CD4-positive, alpha-beta memory T cell (primary cell): ENCODE measurements around the gene RCCD1. TPM values are rescaled to one million over a fixed set of nuclear protein-coding genes. Genes with fewer than 3 reads are reported as not detected.

Source experiments
- CTCF ChIA-PET: fragments of 350-600 bp; sonication (Branson Sonifier 250); formaldehyde crosslinking; loops from one replicate; lab custom pipeline; 2021; ENCODE audit warnings: inconsistent platforms; ENCODE audit not compliant: partially characterized antibody; lab: Charles Lee
- POLR2A ChIA-PET: fragments of 350-600 bp; sonication (Branson Sonifier 250); formaldehyde crosslinking; loops from one replicate; lab custom pipeline; 2021; ENCODE audit not compliant: partially characterized antibody; lab: Charles Lee
- DNase-seq, 5 donors: peaks; one replicate each; pipeline versions ENCODE4 v3.0.0 to v3.0.0-alpha.2; 2020 to 2022; ENCODE audit warnings: mixed read lengths in 1 of 5
- H3K27ac ChIP-seq: one replicate; pipeline ENCODE4 v1.7.0; 2013; ENCODE audit warnings: low read depth, low read length
- H3K27me3 ChIP-seq: 2 replicates; pipeline ENCODE4 v1.7.0; 2013; ENCODE audit warnings: mild to moderate bottlenecking, low read length, moderate library complexity; ENCODE audit not compliant: insufficient read depth
- H3K36me3 ChIP-seq: 2 replicates; pipeline ENCODE4 v1.7.0; 2013; ENCODE audit warnings: mild to moderate bottlenecking, low read length, moderate library complexity; ENCODE audit not compliant: insufficient read depth
- H3K4me1 ChIP-seq: 2 replicates; pipeline ENCODE4 v1.7.0; 2013; ENCODE audit warnings: mild to moderate bottlenecking, low read length, moderate library complexity; ENCODE audit not compliant: insufficient read depth
- H3K4me3 ChIP-seq, 2 donors: one replicate each; pipeline ENCODE4 v1.7.0; 2013; ENCODE audit warnings: low read length in 2 of 2, mild to moderate bottlenecking in 1 of 2
- H3K9me3 ChIP-seq, 2 donors: one replicate each; pipeline ENCODE4 v1.7.0; 2013; ENCODE audit warnings: low read length in 2 of 2, control low read depth in 1 of 2; ENCODE audit not compliant: control insufficient read depth in 1 of 2
- H3K27ac Mint-ChIP-seq, 7 donors: one replicate each; pipeline ENCODE4 v1.8.0; 2020 to 2021; ENCODE audit warnings: mixed read lengths in 7 of 7, mild to moderate bottlenecking in 6 of 7, inconsistent platforms in 3 of 7, moderate library complexity in 3 of 7
- H3K27me3 Mint-ChIP-seq, 2 donors: one replicate each; pipeline ENCODE4 v1.8.0; 2020 to 2021; ENCODE audit warnings: mixed read lengths in 2 of 2
- H3K36me3 Mint-ChIP-seq, 2 donors: one replicate each; pipeline ENCODE4 v1.8.0; 2020 to 2021; ENCODE audit warnings: mixed read lengths in 2 of 2, inconsistent platforms in 1 of 2, mild to moderate bottlenecking in 1 of 2
- H3K4me1 Mint-ChIP-seq, 4 donors: one replicate each; pipeline ENCODE4 v1.8.0; 2020 to 2021; ENCODE audit warnings: mixed read lengths in 4 of 4, mild to moderate bottlenecking in 1 of 4
- H3K4me3 Mint-ChIP-seq, 8 donors: one replicate each; pipeline ENCODE4 v1.8.0; 2020 to 2021; ENCODE audit warnings: mixed read lengths in 8 of 8, mild to moderate bottlenecking in 7 of 8, moderate library complexity in 6 of 8, inconsistent platforms in 3 of 8
- H3K9me3 Mint-ChIP-seq, 8 donors: one replicate each; pipeline ENCODE4 v1.8.0; 2020 to 2021; ENCODE audit warnings: mixed read lengths in 8 of 8, mild to moderate bottlenecking in 5 of 8, inconsistent platforms in 3 of 8, moderate library complexity in 1 of 8
- intact Hi-C: fragments of 100-400 bp; cut with micrococcal nuclease; formaldehyde crosslinking; loops from one replicate; pipeline ENCODE4 v1.15.1; 2023
- polyA plus RNA-seq, 2 donors: library from polyadenylated mRNA; unstranded; fragments of 300-500 nt; fragmentation: Illumina TruSeq; gene quantifications; one replicate each; pipeline ENCODE4 v1.2.3, GENCODE V29; 2021
- total RNA-seq, 2 experiments: library from RNA; stranded (reverse); gene quantifications; one replicate each; pipeline ENCODE4 v1.2.3, GENCODE V29; 2021

The RCCD1 gene
- total and polyA plus RNA-seq, 4 experiments from 2014 or later = 2.0 to 15.6 (median 9.3) TPM

- DNase-seq = peak in 1 of 5 donors; percentile 49
- peaks cover 0 to 21% of the 10 kb centered on the region in 2 donors for H3K36me3 Mint-ChIP-seq
- H3K27ac ChIP-seq = peak overlapping the region; percentile 82
- H3K27me3 Mint-ChIP-seq = no peaks in the 10 kb centered on the region
- intact Hi-C loops = loop anchor here (5.0 to 10.0 kb wide), 2 partner anchors 542 to 925 kb away; no protein-coding TSS in a partner anchor
- peaks cover 0 to 6% (median 0%) of the 10 kb centered on the region in 8 donors for H3K9me3 Mint-ChIP-seq
- H3K4me1 ChIP-seq = peaks cover 58% of the 10 kb centered on the region
- H3K4me3 Mint-ChIP-seq = peak overlapping the region in 7 of 8 donors; percentile 41 to 99 (median 94)
- H3K9me3 ChIP-seq = no peaks in the 10 kb centered on the region
- ChIA-PET POLR2A (interaction anchor here (0.9 to 10.0 kb wide), 19 partner anchors 9 to 701 kb away, joined by 3 to 315 read pairs (median 8); partner anchors contain the start of genes BLM, CIB1, GDPGP1 and IQGAP1), CTCF (interaction anchor here (1.2 to 10.3 kb wide), 24 partner anchors 11 to 699 kb away, joined by 3 to 344 read pairs (median 6); partner anchors contain the start of genes BLM, CIB1, GDPGP1 and MAN2A2)
- H3K4me1 Mint-ChIP-seq = peaks cover 35 to 77% (median 55%) of the 10 kb centered on the region in 4 donors
- H3K36me3 ChIP-seq = no peaks in the 10 kb centered on the region
- peak overlapping the region; percentile 87 to 99 (median 99) for H3K27ac Mint-ChIP-seq
- H3K4me3 ChIP-seq = peak overlapping the region; percentile 95 to 96
- no peaks in the 10 kb centered on the region for H3K27me3 ChIP-seq
Observed at GRCh38 chr15:90932660-90932991, 22.1 kb upstream of the RCCD1 start.

GRCh38 chr15:90933301-90933700 lies 21.4 kb upstream of the RCCD1 start:
- Mint-ChIP-seq H3K36me3 (peaks cover 2 to 21% of the 10 kb centered on the region in 2 donors), H3K27ac (peak overlapping the region in 5 of 7 donors; percentile 4 to 87 (median 53)), H3K9me3 (peaks cover 0 to 6% (median 0%) of the 10 kb centered on the region in 8 donors), H3K4me1 (peaks cover 35 to 75% (median 54%) of the 10 kb centered on the region in 4 donors), H3K4me3 (peak overlapping the region; percentile 13 to 98 (median 56)), H3K27me3 (no peaks in the 10 kb centered on the region)
- no peaks in the 10 kb centered on the region for H3K36me3 ChIP-seq
- intact Hi-C loops = loop anchor here (5.0 to 10.0 kb wide), 2 partner anchors 542 to 924 kb away; no protein-coding TSS in a partner anchor
- no peak overlapping the region for H3K4me3 ChIP-seq
- ChIA-PET POLR2A (interaction anchor here (0.9 to 10.0 kb wide), 12 partner anchors 11 to 700 kb away, joined by 3 to 315 read pairs (median 10); partner anchors contain the start of genes BLM, CIB1, GDPGP1 and IQGAP1), CTCF (interaction anchor here (0.6 to 10.3 kb wide), 22 partner anchors 11 to 699 kb away, joined by 3 to 344 read pairs (median 10); partner anchors contain the start of genes BLM, CIB1, GDPGP1 and MAN2A2)
- DNase-seq = no peak
- H3K27ac ChIP-seq = peak overlapping the region; percentile 82
- H3K4me1 ChIP-seq = peaks cover 58% of the 10 kb centered on the region
- no peaks in the 10 kb centered on the region for H3K9me3 ChIP-seq
- no peaks in the 10 kb centered on the region for H3K27me3 ChIP-seq

GRCh38 chr15:90934256-90934948 lies 20.3 kb upstream of the RCCD1 start:
- CTCF ChIA-PET = interaction anchor here (0.6 to 10.3 kb wide), 27 partner anchors 9 to 669 kb away, joined by 3 to 344 read pairs (median 5); partner anchors contain the start of genes BLM, MAN2A2, NGRN and RCCD1
- H3K36me3 ChIP-seq = peaks cover 4% of the 10 kb centered on the region
- peaks cover 0 to 6% (median 0%) of the 10 kb centered on the region in 8 donors for H3K9me3 Mint-ChIP-seq
- POLR2A ChIA-PET = interaction anchor here (0.7 to 10.0 kb wide), 16 partner anchors 8 to 701 kb away, joined by 3 to 315 read pairs (median 6); partner anchors contain the start of genes BLM, CIB1, GDPGP1 and IQGAP1
- peak overlapping the region; percentile 87 to 99 (median 97) for H3K27ac Mint-ChIP-seq
- H3K4me1 ChIP-seq = peaks cover 52% of the 10 kb centered on the region
- peak overlapping the region; percentile 72 for H3K27ac ChIP-seq
- H3K4me1 Mint-ChIP-seq = peaks cover 32 to 69% (median 50%) of the 10 kb centered on the region in 4 donors
- intact Hi-C loops = loop anchor here (1.0 to 10.0 kb wide), 6 partner anchors 32 to 923 kb away; partner anchors contain the start of genes BLM and VPS33B
- H3K9me3 ChIP-seq = no peaks in the 10 kb centered on the region
- peaks cover 3 to 21% of the 10 kb centered on the region in 2 donors for H3K36me3 Mint-ChIP-seq
- H3K27me3 Mint-ChIP-seq = no peaks in the 10 kb centered on the region
- peak overlapping the region; percentile 89 to 97 (median 91) for H3K4me3 Mint-ChIP-seq
- no peaks in the 10 kb centered on the region for H3K27me3 ChIP-seq
- H3K4me3 ChIP-seq = peak overlapping the region; percentile 53 to 91
- DNase-seq = peak; percentile 82 to 89 (median 84)

GRCh38 chr15:90934949-90935751 lies 19.5 kb upstream of the RCCD1 start, which contains the start of gene UNC45A:
UNC45A (plus strand) TSS chr15:90935285; CDS start chr15:90935325, 40 bp downstream.
- H3K27me3 ChIP-seq = no peaks in the 10 kb centered on the region
- ChIA-PET POLR2A (interaction anchor here (0.7 to 10.0 kb wide), 22 partner anchors 9 to 702 kb away, joined by 3 to 315 read pairs (median 6); partner anchors contain the start of genes BLM, CIB1, GDPGP1 and IQGAP1), CTCF (interaction anchor here (0.6 to 10.3 kb wide), 25 partner anchors 9 to 674 kb away, joined by 3 to 344 read pairs (median 5); partner anchors contain the start of genes BLM, MAN2A2, NGRN and RCCD1)
- peak within 1 kb of the TSS; percentile 53 to 91 for H3K4me3 ChIP-seq
- DNase-seq = peak; percentile 94 to 96 (median 96)
- Mint-ChIP-seq H3K27ac (peak within 1 kb of the TSS; percentile 87 to 99 (median 97)), H3K36me3 (peaks cover 8 to 23% of the 10 kb centered on the region in 2 donors), H3K4me1 (peaks cover 29 to 61% (median 44%) of the 10 kb centered on the region in 4 donors), H3K9me3 (peaks cover 0 to 6% (median 0%) of the 10 kb centered on the region in 8 donors), H3K27me3 (no peaks in the 10 kb centered on the region), H3K4me3 (peak within 1 kb of the TSS; percentile 89 to 97 (median 91))
- no peaks in the 10 kb centered on the region for H3K9me3 ChIP-seq
- H3K36me3 ChIP-seq = peaks cover 12% of the 10 kb centered on the region
- intact Hi-C loops = loop anchor here (1.0 to 10.0 kb wide), 8 partner anchors 20 to 922 kb away; partner anchors contain the start of genes BLM, PRC1 and VPS33B
- H3K4me1 ChIP-seq = peaks cover 49% of the 10 kb centered on the region
- H3K27ac ChIP-seq = peak within 1 kb of the TSS; percentile 72

GRCh38 chr15:90936823-90937222 lies 17.9 kb upstream of the RCCD1 start:
- Histone ChIP-seq H3K36me3 (peaks cover 25% of the 10 kb centered on the region), H3K27me3 (no peaks in the 10 kb centered on the region), H3K27ac (no peak overlapping the region), H3K9me3 (no peaks in the 10 kb centered on the region), H3K4me1 (peaks cover 36% of the 10 kb centered on the region), H3K4me3 (no peak overlapping the region)
- intact Hi-C loops = loop anchor here (10.0 kb wide), 1 partner anchor 538 kb away; no protein-coding TSS in a partner anchor
- POLR2A ChIA-PET = interaction anchor here (0.7 to 10.0 kb wide), 4 partner anchors 17 to 85 kb away, joined by 3 to 315 read pairs (median 70); partner anchors contain the start of genes MAN2A2, PRC1, RCCD1 and VPS33B
- H3K27me3 Mint-ChIP-seq = no peaks in the 10 kb centered on the region
- H3K4me3 Mint-ChIP-seq = peak overlapping the region; percentile 62 to 97 (median 90)
- H3K9me3 Mint-ChIP-seq = peaks cover 0 to 6% (median 0%) of the 10 kb centered on the region in 8 donors
- DNase-seq = no peak
- H3K27ac Mint-ChIP-seq = peak overlapping the region in 5 of 7 donors; percentile 52 to 87 (median 70)
- H3K36me3 Mint-ChIP-seq = peaks cover 19 to 30% of the 10 kb centered on the region in 2 donors
- CTCF ChIA-PET = interaction anchor here (8.8 to 10.3 kb wide), 2 partner anchors 20 to 33 kb away, joined by 155 to 344 read pairs; partner anchors contain the start of genes MAN2A2 and RCCD1
- H3K4me1 Mint-ChIP-seq = peaks cover 19 to 44% (median 32%) of the 10 kb centered on the region in 4 donors

- Histone ChIP-seq H3K9me3 (no peaks in the 10 kb centered on the region), H3K27ac (no peak overlapping the region), H3K27me3 (no peaks in the 10 kb centered on the region), H3K4me3 (no peak overlapping the region), H3K36me3 (peaks cover 39% of the 10 kb centered on the region), H3K4me1 (peaks cover 28% of the 10 kb centered on the region)
- Mint-ChIP-seq H3K36me3 (peaks cover 28 to 43% of the 10 kb centered on the region in 2 donors), H3K9me3 (peaks cover 0 to 6% (median 0%) of the 10 kb centered on the region in 8 donors), H3K4me1 (peaks cover 14 to 33% (median 26%) of the 10 kb centered on the region in 4 donors), H3K27me3 (no peaks in the 10 kb centered on the region), H3K27ac (peak overlapping the region in 3 of 7 donors; percentile 25 to 64 (median 34)), H3K4me3 (no peak overlapping the region)
- no peak for DNase-seq
- POLR2A ChIA-PET = interaction anchor here (9.8 kb wide), 1 partner anchor 16 kb away, joined by 130 read pairs; the partner anchor contains the start of gene RCCD1
- intact Hi-C loops = loop anchor here (10.0 kb wide), 1 partner anchor 537 kb away; no protein-coding TSS in a partner anchor
- CTCF ChIA-PET = no interaction called here
Observed at GRCh38 chr15:90938261-90938660, 16.4 kb upstream of the RCCD1 start.
